ENCODE measurements around the gene PPP6R3.
"Not testable (repeated sequence)": the region's sequence is repeated elsewhere in the genome, so short reads cannot be mapped to it uniquely, and the experiment has no call there.

GRCh38 chr11:68447914-68448313, 12.6 kb upstream of the PPP6R3 start:
- TF ChIP-seq CTCF (IDR thresholded peaks at IDR 0.05; ENCODE audit: low read length); EZH2 (IDR thresholded peaks at IDR 0.05; ENCODE audit: borderline replicate concordance, low read length): not testable (repeated sequence)

Measured in OCI-LY1 (cell line).